NK-92 (cell line): ENCODE data around the gene MYG1.
"Not testable (repeated sequence)": the region's sequence is repeated elsewhere in the genome, so short reads cannot be mapped to it uniquely, and the experiment has no call there.

Source experiments
- DNase-seq: peaks from one replicate; lab custom pipeline; 2025; ENCODE audit not compliant: unreplicated experiment; lab: John Stamatoyannopoulos, UW

Gene MYG1

GRCh38 chr12:53286448-53286847 is 13.0 kb upstream of the MYG1 start:
- DNase-seq = no peak

GRCh38 chr12:53287741-53288216 is 11.7 kb upstream of the MYG1 start:
- no peak for DNase-seq

- no peak for DNase-seq
Observed at GRCh38 chr12:53288322-53288721, 11.2 kb upstream of the MYG1 start.

DNA sequence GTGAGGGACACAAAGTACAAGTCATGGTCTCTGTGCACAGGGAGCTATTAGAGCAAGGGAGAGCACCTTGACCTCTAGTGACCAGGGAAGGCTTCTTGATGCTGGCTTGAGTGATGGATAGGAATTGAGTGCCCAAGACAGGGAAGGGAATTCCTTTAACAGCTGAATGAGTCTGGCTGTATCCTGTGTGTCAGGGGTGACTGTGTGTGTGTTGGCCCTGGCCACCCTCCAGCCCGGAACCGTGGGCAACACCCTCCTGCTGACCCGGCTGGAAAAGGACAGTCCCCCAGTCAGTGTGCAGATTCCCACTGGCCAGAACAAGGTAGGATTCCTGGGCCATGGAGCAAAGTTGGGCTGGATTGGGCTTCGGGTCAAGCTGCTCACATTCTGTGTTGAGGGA is 9.6 kb upstream of the MYG1 start:
- DNase-seq = no peak

DNA sequence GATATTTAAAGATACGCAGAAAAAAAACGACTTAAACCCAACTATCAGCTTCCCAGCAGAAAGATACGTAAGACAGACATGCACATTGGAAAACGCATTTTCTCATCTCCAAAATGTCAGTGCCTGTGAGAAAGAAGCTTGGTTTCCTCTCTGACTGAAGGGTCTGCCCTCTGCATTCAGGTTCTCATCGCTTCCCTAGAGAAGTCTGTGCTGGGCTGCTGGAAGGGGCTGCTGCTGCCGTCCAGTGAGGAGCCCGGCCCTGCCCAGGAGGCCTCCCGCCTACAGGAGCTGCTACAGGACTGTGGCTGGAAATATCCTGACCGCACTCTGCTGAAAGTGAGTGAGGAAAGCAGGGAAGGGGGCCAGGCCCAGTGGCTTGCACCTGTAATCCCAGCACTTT is 8.8 kb upstream of the MYG1 start:
- DNase-seq = no peak

DNA sequence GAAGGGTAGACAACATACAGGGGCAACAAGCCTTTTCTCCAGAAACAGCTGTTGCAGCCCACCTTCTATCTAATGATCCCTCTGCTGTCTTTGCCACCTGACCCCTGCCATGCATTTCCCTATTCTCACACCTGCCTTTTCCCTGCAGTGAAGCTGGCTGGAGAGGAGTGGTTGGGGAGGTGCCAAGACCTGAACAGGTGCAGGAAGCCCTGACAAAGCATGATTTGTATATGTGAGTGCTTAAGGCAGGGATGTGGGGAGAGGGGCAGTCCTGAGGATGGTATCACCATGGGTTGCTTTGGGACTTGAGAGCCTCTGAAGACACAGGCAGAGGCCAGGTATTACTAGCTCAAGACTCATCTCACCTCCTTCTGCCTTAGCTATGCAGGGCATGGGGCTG is 7.1 kb upstream of the MYG1 start:
- no peak for DNase-seq

GRCh38 chr12:53295070-53295890 is 4.2 kb upstream of the MYG1 start, which contains the start of gene PFDN5:
Gene PFDN5 (plus strand): TSS chr12:53295542. CDS start chr12:53295568, 26 bp downstream.
- DNase-seq = no peak

DNA sequence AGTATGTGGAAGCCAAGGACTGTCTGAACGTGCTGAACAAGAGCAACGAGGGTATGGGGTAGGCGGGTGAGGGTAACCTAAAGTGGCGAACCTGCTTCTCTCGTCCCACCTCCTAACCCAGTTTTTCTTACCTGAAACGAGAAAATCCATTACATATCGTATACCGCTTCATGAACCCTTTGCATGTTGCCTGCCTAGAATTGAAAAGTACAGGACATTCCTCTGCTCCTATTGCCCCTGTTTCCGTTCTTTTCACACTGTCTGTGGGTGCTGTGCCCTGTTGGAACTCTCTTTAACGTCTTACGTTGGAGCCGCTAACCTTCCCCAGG is 3.6 kb upstream of the MYG1 start:
- DNase-seq = no peak

DNA sequence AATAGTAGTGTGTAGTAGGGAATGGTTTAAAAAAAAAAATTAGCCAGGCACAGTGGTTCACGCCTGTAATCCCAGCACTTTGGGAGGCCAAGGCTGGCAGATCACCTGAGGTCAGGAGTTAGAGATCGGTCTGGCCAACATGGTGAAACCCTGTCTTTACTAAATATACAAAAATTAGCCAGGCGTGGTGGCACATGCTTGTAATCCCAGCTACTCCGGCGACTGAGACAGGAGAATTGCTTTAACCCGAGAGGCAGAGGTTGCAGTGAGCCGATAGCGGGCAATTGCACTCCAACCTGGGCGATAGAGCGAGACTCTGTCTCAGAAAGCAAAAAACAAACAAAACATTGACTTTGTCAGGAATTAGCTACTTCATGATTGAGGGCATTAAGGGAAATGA is 2.4 kb upstream of the MYG1 start:
- DNase-seq = not testable (repeated sequence)

- no peak for DNase-seq
Observed at GRCh38 chr12:53298164-53298563, 1.3 kb upstream of the MYG1 start.

- DNase-seq = no peak
Observed at GRCh38 chr12:53299101-53299453, 418 bp upstream of the MYG1 start.

GRCh38 chr12:53300187-53300586 is 692 bp downstream of the MYG1 start:
- no peak for DNase-seq

DNA sequence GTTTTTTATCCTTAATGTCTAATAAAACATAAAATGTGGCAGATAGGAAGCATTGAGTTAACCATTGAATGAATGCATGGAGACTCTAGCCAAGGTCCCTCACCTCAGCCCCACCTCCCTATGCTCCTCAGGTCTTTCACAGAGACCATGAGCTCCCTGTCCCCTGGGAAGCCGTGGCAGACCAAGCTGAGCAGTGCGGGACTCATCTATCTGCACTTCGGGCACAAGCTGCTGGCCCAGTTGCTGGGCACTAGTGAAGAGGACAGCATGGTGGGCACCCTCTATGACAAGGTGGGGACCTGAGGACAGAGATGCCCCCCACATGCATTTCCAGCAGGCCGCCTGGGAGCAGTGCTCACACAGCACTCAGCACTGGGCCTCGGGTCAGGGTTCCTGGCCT is 3.4 kb downstream of the MYG1 start:
- no peak for DNase-seq

- no peak for DNase-seq
Observed at GRCh38 chr12:53306826-53307225, 7.3 kb downstream of the MYG1 start.

DNA sequence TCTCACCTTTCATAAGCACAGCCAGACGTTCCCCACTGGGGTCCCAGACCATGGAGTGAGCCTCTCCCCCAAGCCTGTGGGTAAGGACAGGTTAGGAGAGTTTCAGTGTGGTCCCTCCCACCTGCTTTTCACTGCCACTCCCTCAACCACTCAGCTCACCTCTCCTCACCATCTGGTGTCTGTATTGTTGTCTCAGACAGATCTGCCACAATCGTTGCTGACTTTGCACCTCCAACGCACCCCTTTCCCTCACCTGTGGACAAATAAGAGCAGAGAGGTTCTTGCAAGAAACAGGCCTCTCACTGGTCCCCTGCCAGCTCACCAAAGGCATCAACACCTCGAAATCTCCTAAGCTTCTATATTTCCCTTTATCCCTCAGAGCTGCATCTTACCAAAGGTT is 8.8 kb downstream of the MYG1 start:
- DNase-seq = no peak

GRCh38 chr12:53313996-53314395 is 14.5 kb downstream of the MYG1 start:
- DNase-seq = no peak

- no peak for DNase-seq
Observed at GRCh38 chr12:53320352-53321195, 21.1 kb downstream of the MYG1 start.

DNA sequence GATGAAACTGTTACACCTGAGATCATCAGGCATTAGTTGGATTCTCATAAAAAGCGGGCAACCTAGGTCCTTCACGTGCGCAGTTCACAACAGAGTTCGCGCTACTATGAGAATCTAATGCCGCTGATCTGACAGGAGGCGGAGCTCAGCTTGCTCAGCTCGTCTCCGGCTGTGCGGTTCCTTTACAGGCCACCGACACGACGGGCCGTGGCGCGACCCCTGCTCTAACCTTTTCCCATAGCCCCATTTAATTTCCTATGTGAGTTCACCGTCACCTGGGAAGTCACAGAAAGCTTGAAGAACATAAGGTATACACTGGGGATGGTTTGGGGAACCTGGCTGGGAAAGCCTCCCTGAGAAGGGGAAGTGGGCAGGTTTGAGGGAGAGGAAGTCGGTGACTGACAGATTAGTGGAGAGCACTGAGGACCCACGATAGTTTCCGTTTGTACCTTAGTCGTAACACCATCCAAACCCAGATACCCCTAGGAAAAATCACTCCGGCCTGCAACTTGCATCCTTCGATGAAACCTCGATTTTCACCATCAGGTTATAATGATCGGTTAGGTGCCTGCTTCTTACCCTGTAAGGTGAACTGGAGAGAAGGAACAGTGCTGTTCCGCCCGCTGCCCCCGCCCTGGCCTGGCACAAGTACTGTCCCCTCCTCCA is 24.8 kb downstream of the MYG1 start:
- no peak for DNase-seq

GRCh38 chr12:53324779-53325510 is 25.4 kb downstream of the MYG1 start:
- no peak for DNase-seq

- DNase-seq = no peak
Observed at GRCh38 chr12:53325511-53326061, 26.1 kb downstream of the MYG1 start.
